Fibroblast of the aortic adventitia (primary cell): ENCODE results near the gene TMEM182. TPM values are rescaled to one million over a fixed set of nuclear protein-coding genes. Genes with fewer than 3 reads are reported as not detected.

Source experiments
- DNase-seq: peaks from one replicate; pipeline ENCODE4 v3.0.0-alpha.2; 2010; ENCODE audit warnings: low read depth
- H3K4me3 ChIP-seq: 2 replicates; pipeline ENCODE4 v1.5.1; 2011; ENCODE audit warnings: low read depth, mild to moderate bottlenecking, control low read depth, low read length, moderate library complexity
- CTCF ChIP-seq: IDR thresholded peaks from 2 replicates; pipeline ENCODE4 v1.5.1; 2011; ENCODE audit warnings: mild to moderate bottlenecking, low read length, control low read depth, inconsistent platforms; ENCODE audit not compliant: insufficient read depth
- total RNA-seq: library from RNA; depleted of rRNA; stranded (reverse); fragments of >200 nt; gene quantifications from 2 replicates; pipeline ENCODE4 v1.2.3, GENCODE V29; 2012; ENCODE audit warnings: low replicate concordance

TMEM182 gene
- total RNA-seq, 1 donor, result 2.1 TPM

GRCh38 chr2:102848366-102848839 lies 86.6 kb downstream of the TMEM182 start:
- DNase-seq, result peak; percentile 23
- TF ChIP-seq CTCF, result no peak
- H3K4me3 ChIP-seq, result no peak overlapping the region

GRCh38 chr2:102850888-102851287 lies 89.1 kb downstream of the TMEM182 start:
- no peak overlapping the region for H3K4me3 ChIP-seq
- no peak for DNase-seq
- no peak for TF ChIP-seq CTCF

GRCh38 chr2:102852867-102853266 lies 91.0 kb downstream of the TMEM182 start:
- no peak for TF ChIP-seq CTCF
- no peak overlapping the region for H3K4me3 ChIP-seq
- no peak for DNase-seq

Other genes with a start within 250 kb of the TMEM182 start
- under 0.01 TPM in 1 of 2 replicates, not detected in the other for gene SLC9A2, start 142.5 kb upstream of the TMEM182 start, total RNA-seq